OCI-LY3 (cell line): Measurements from ENCODE around the gene HS3ST6.

Experiments used
- H2AFZ ChIP-seq: fragments of 200-600, 300-600 bp; shearing (Covaris generic); 2 replicates; pipeline ENCODE4 v1.6.0; 2014; ENCODE audit warnings: antibody characterized with exemption, low read depth, low read length
- H3K27ac ChIP-seq: fragments of 200-600, 300-600 bp; sonication (generic); 2 replicates; pipeline ENCODE4 v1.5.1; 2014; ENCODE audit warnings: mild to moderate bottlenecking, low read length, moderate library complexity, mixed read lengths
- H3K27me3 ChIP-seq: fragments of 200-600, 300-600 bp; sonication (generic); 2 replicates; pipeline ENCODE4 v1.6.1; 2014; ENCODE audit warnings: low read depth, low read length, mixed read lengths
- H3K36me3 ChIP-seq: fragments of 200-600, 300-600 bp; sonication (generic); replicated peaks from 2 replicates; pipeline ENCODE3; 2014; ENCODE audit warnings: low read depth, low read length, mixed read lengths
- H3K4me1 ChIP-seq: fragments of 300-600, 200-600 bp; sonication (generic); 2 replicates; pipeline ENCODE4 v1.6.1; 2014; ENCODE audit warnings: low read length, mixed read lengths
- H3K4me2 ChIP-seq: fragments of 200-600, 300-600 bp; sonication (generic); 2 replicates; pipeline ENCODE4 v1.6.1; 2014; ENCODE audit warnings: low read length, mixed read lengths
- H3K4me3 ChIP-seq: fragments of 300-600, 200-600 bp; sonication (generic); 2 replicates; pipeline ENCODE4 v1.5.1; 2014; ENCODE audit warnings: antibody characterized with exemption, mild to moderate bottlenecking, low read length, moderate library complexity
- H3K79me2 ChIP-seq: fragments of 300-600, 200-600 bp; shearing (Covaris generic); 2 replicates; pipeline ENCODE4 v1.6.1; 2014; ENCODE audit warnings: mild to moderate bottlenecking, low read length, mixed read lengths
- H3K9ac ChIP-seq: fragments of 300-600, 200-600 bp; shearing (Covaris generic); 2 replicates; pipeline ENCODE4 v1.6.0; 2014; ENCODE audit warnings: mild to moderate bottlenecking, low read length, moderate library complexity
- H3K9me3 ChIP-seq: fragments of 200-600, 300-600 bp; shearing (Covaris generic); 2 replicates; pipeline ENCODE4 v1.6.1; 2014; ENCODE audit warnings: low read length, mixed read lengths; ENCODE audit not compliant: insufficient read depth
- H4K20me1 ChIP-seq: fragments of 200-600, 300-600 bp; sonication (generic); 2 replicates; pipeline ENCODE4 v1.6.1; 2016; ENCODE audit warnings: low read length, mixed read lengths; ENCODE audit not compliant: insufficient read depth
- EZH2phosphoT487 ChIP-seq: fragments of 200-600 bp; shearing (Covaris generic); IDR thresholded peaks from 2 replicates; pipeline ENCODE4 v1.6.1; 2018; ENCODE audit warnings: antibody characterized with exemption, mixed run types, low read depth
- TF ChIP-seq, protein P1 (sequence below): fragments of 200-600, 300-600 bp; sonication (generic); IDR thresholded peaks from 2 replicates; pipeline ENCODE4 v1.5.1; 2014; ENCODE audit warnings: antibody characterized with exemption, low read length, low read depth

The HS3ST6 gene

DNA sequence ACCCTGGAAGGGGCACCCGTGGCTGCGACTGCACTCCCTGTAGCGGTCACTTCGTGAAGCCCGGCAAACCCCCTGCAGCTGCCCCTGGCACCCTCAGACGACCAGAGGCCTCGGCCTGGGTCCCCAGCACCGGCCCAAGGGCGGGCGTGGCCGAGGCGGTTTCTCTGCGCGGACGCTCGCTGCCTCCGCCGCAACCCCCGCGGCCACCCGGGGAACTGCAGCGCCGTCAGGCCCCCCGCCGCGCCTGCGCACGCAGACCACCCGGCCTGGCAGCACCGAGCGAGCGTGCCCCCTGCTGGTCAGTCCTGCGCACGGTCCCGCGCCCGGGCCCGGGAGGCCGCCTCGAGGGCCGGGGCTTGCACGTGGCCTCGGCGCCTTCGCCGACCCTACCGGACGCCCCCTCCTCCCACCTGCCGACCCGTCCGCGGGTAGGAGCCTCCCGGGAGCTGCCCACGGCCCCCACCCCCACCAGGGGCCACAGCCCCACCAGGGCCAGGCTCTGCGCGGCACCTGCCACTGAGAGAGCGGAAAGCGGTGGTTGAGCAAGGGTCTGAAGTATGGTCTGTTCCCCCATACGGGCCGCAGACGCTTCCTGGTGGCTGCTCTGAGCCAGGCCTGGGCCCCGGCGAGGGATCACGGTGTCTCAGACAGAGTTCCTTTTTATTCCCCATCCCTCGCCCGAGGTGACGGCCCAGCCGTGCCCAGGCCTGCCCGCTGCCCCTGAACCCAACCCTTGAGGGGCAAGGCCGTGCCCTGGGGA lies 11.5 kb upstream of the HS3ST6 start:
- Histone ChIP-seq H3K9me3 (no peaks in the 10 kb centered on the region), H3K79me2 (no peaks in the 10 kb centered on the region), H3K9ac (peak overlapping the region; percentile 66), H4K20me1 (no peaks in the 10 kb centered on the region), H2AFZ (peak overlapping the region; percentile 93), H3K36me3 (no peaks in the 10 kb centered on the region), H3K4me1 (peaks cover 8% of the 10 kb centered on the region; the same call in 1 of the 2 replicates), H3K27ac (no peak overlapping the region), H3K4me2 (peak overlapping the region; percentile 84), H3K27me3 (no peaks in the 10 kb centered on the region), H3K4me3 (peak overlapping the region; percentile 78)
- TF ChIP-seq EZH2phosphoT487, result no peak
- TF ChIP-seq, protein P1, sequence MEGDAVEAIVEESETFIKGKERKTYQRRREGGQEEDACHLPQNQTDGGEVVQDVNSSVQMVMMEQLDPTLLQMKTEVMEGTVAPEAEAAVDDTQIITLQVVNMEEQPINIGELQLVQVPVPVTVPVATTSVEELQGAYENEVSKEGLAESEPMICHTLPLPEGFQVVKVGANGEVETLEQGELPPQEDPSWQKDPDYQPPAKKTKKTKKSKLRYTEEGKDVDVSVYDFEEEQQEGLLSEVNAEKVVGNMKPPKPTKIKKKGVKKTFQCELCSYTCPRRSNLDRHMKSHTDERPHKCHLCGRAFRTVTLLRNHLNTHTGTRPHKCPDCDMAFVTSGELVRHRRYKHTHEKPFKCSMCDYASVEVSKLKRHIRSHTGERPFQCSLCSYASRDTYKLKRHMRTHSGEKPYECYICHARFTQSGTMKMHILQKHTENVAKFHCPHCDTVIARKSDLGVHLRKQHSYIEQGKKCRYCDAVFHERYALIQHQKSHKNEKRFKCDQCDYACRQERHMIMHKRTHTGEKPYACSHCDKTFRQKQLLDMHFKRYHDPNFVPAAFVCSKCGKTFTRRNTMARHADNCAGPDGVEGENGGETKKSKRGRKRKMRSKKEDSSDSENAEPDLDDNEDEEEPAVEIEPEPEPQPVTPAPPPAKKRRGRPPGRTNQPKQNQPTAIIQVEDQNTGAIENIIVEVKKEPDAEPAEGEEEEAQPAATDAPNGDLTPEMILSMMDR, result peak; percentile 82

GRCh38 chr16:1929105-1929504 lies 10.9 kb upstream of the HS3ST6 start:
- no peaks in the 10 kb centered on the region for H4K20me1 ChIP-seq
- H3K27ac ChIP-seq, result no peak overlapping the region
- H3K4me2 ChIP-seq, result peak overlapping the region; percentile 84
- H3K4me1 ChIP-seq, result peaks cover 8% of the 10 kb centered on the region; the same call in 1 of the 2 replicates
- H3K36me3 ChIP-seq, result no peaks in the 10 kb centered on the region
- peak overlapping the region; percentile 66 for H3K9ac ChIP-seq
- peak overlapping the region; percentile 78 for H3K4me3 ChIP-seq
- no peak for TF ChIP-seq EZH2phosphoT487
- TF ChIP-seq, protein P1, result no peak
- H3K9me3 ChIP-seq, result no peaks in the 10 kb centered on the region
- H2AFZ ChIP-seq, result peak overlapping the region; percentile 93
- H3K79me2 ChIP-seq, result no peaks in the 10 kb centered on the region
- H3K27me3 ChIP-seq, result no peaks in the 10 kb centered on the region

DNA sequence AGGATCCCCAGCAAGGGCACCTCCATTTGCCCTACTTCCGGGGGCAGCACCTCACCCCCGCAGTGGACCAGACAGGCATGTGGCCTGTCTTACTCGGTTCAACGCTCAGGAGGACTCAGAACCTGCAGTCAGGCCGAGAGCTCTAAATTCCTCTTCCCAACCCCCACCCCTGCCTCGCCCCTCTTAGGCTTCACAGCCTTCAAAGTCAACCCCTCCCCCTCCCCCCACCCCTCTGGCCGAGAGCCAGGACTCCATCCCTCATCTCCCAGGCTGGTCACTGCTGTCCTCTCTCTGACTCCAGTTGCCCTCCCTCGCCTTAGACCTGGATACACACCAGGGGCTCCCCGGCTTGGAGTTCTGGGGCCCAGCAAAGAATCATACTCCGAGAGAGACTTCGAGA lies 8.1 kb upstream of the HS3ST6 start:
- Histone ChIP-seq H3K27me3 (peaks cover 6% of the 10 kb centered on the region; the same call in 1 of the 2 replicates), H3K4me3 (no peak overlapping the region), H2AFZ (no peak overlapping the region), H3K4me1 (peaks cover 8% of the 10 kb centered on the region; the same call in 1 of the 2 replicates), H3K79me2 (no peaks in the 10 kb centered on the region), H3K4me2 (no peak overlapping the region), H4K20me1 (no peaks in the 10 kb centered on the region), H3K9me3 (no peaks in the 10 kb centered on the region), H3K9ac (no peak overlapping the region), H3K27ac (no peak overlapping the region), H3K36me3 (no peaks in the 10 kb centered on the region)
- no peak for TF ChIP-seq EZH2phosphoT487
- TF ChIP-seq, protein P1, result no peak

- H3K9ac ChIP-seq, result no peak overlapping the region
- no peaks in the 10 kb centered on the region for H4K20me1 ChIP-seq
- H3K4me2 ChIP-seq, result no peak overlapping the region
- H3K27me3 ChIP-seq, result peaks cover 8% of the 10 kb centered on the region; the same call in 1 of the 2 replicates
- no peak overlapping the region for H3K4me3 ChIP-seq
- H3K4me1 ChIP-seq, result peaks cover 2% of the 10 kb centered on the region; the same call in 1 of the 2 replicates
- H3K79me2 ChIP-seq, result no peaks in the 10 kb centered on the region
- H3K9me3 ChIP-seq, result no peaks in the 10 kb centered on the region
- no peak overlapping the region for H2AFZ ChIP-seq
- no peaks in the 10 kb centered on the region for H3K36me3 ChIP-seq
- H3K27ac ChIP-seq, result no peak overlapping the region
- TF ChIP-seq EZH2phosphoT487, result no peak
- TF ChIP-seq, protein P1, result no peak
These were observed 5.9 kb upstream of the HS3ST6 start for GRCh38 chr16:1924095-1924494.
